Measurements from ENCODE around the gene DGUOK. TPM values are rescaled to one million over a fixed set of nuclear protein-coding genes. Genes with fewer than 3 reads are reported as not detected.
"Not testable (repeated sequence)": the region's sequence is repeated elsewhere in the genome, so short reads cannot be mapped to it uniquely, and the experiment has no call there.

Gene DGUOK
- total RNA-seq: 66.8 and 71.3 TPM in 2 replicates

DNA sequence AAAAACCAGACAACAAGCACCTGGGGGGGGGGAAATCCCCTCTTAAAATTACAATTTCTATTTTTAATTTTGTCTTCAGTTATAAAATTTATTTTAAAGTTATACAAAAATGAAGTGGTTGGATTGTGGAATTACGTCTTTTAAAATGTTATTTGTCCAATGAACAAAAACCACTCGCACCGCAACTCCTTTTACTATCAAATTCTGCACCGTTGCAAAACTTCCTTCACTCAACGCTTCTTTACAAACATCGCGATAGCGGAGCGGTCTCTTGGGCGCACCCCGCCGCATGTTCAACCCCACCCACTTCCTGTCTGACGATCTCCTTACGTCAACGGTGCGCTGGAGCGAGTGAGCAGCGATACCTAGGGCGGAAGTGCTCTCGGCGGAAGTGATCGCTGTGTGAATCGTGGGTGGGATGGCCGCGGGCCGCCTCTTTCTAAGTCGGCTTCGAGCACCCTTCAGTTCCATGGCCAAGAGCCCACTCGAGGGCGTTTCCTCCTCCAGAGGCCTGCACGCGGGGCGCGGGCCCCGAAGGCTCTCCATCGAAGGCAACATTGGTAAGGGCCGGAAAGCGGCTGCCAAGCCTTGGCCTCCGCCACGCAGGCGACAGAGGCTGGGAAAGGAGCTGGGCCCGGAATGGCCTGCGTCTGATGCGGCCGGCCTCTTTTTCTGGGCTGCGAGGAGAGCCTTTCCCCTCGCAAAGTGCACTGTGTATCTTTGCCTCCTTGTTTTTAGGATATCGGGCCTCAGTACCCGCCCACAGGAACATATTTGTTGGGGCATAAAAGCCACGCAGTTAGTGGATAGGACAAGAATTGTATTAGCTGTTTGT is at the start of gene DGUOK:
DGUOK (plus strand) TSS at position 388 of the 835 bp plus-strand sequence; CDS start at position 419, 31 bp downstream.
- no peaks in the 10 kb centered on the region for H3K27me3 ChIP-seq (ENCODE audit: control insufficient read depth, insufficient read depth, low read length)
- H3K36me3 ChIP-seq (ENCODE audit: control insufficient read depth, insufficient read depth, low read length): no peaks in the 10 kb centered on the region
- peak within 1 kb of the TSS; percentile 68 for H3K4me3 ChIP-seq (ENCODE audit: low read depth, low read length)
- TF ChIP-seq, protein P1, sequence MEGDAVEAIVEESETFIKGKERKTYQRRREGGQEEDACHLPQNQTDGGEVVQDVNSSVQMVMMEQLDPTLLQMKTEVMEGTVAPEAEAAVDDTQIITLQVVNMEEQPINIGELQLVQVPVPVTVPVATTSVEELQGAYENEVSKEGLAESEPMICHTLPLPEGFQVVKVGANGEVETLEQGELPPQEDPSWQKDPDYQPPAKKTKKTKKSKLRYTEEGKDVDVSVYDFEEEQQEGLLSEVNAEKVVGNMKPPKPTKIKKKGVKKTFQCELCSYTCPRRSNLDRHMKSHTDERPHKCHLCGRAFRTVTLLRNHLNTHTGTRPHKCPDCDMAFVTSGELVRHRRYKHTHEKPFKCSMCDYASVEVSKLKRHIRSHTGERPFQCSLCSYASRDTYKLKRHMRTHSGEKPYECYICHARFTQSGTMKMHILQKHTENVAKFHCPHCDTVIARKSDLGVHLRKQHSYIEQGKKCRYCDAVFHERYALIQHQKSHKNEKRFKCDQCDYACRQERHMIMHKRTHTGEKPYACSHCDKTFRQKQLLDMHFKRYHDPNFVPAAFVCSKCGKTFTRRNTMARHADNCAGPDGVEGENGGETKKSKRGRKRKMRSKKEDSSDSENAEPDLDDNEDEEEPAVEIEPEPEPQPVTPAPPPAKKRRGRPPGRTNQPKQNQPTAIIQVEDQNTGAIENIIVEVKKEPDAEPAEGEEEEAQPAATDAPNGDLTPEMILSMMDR (IDR thresholded peaks at IDR 0.05; ENCODE audit: insufficient read depth, low read length, poor library complexity, severe bottlenecking): no peak
- DNase-seq (ENCODE audit: low read depth): peak; percentile 97

DNA sequence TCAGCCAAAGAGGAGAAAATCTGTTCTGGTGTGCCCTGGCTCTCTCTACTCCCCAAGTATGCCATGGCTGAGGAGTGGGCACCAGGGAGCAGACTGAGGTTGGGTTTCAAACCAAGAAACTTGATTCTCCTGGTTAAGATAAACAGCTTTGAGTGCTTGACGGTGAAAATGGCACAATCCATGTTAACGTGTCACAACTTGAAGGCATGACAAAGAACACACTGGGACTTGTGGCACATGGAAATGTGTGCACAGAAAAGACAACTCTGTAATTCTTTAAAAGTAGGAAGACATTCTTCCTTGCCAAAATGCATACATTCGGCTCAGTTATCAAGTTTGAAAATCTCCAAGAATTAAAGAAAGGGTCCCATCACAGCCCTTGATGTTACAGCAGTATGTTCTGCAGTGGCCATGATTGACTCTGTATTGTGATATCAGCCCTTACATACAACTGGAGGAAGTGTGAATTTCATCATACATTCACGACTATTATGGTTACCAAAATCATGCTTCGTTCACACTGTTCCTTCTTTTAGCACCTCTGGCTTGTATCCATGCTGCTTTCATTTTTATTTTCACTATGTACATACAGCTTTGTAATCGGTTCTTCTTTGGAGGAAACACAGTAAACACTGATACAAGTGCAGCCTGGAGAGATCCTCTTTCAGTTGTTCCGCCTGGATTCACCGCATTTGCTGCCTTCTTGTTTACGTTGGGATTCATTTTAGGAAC is 49.4 kb upstream of the DGUOK start:
- H3K4me3 ChIP-seq (ENCODE audit: low read depth, low read length): no peak overlapping the region
- H3K36me3 ChIP-seq (ENCODE audit: control insufficient read depth, insufficient read depth, low read length): no peaks in the 10 kb centered on the region
- H3K27me3 ChIP-seq (ENCODE audit: control insufficient read depth, insufficient read depth, low read length): no peaks in the 10 kb centered on the region
- TF ChIP-seq, protein P1 (IDR thresholded peaks at IDR 0.05; ENCODE audit: insufficient read depth, low read length, poor library complexity, severe bottlenecking): no peak
- DNase-seq (ENCODE audit: low read depth): no peak

DNA sequence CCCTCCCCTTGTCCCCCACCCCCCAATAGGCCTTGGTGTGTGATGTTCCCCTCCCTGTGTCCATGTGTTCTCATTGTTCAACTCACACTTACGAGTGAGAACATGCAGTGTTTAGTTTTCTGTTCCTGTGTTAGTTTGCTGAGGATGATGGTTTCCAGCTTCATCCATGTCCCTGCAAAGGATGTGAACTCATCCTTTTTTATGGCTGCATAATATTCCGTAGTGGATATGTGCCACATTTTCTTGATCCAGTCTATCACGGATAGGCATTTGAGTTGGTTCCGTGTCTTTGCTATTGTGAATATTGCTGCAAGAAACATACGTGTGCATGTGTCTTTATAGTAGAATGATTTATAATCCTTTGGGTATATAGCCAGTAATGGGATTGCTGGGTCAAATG is 48.7 kb upstream of the DGUOK start:
- not testable (repeated sequence) for H3K27me3 ChIP-seq (ENCODE audit: control insufficient read depth, insufficient read depth, low read length); DNase-seq (ENCODE audit: low read depth); H3K4me3 ChIP-seq (ENCODE audit: low read depth, low read length); H3K36me3 ChIP-seq (ENCODE audit: control insufficient read depth, insufficient read depth, low read length)

DNA sequence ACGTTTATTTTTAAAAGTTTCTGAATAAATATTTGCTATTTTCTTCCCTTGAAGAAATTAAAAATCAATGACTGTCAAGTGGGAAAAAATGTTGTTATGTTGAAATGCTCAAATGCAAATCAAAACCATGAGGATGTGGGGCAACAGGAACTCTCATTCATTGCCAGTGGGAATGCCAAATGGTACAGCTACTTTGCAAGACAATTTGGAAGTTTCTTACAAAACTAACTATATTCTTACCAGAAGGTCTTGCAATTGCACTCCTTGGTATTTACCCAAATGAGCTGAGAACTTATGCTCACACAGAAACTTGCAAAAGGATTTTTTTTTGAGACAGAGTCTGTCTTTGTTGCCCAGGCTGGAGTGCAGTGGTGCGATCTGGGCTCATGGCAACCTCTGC is 41.3 kb upstream of the DGUOK start:
- DNase-seq (ENCODE audit: low read depth): no peak
- Histone ChIP-seq H3K27me3 (ENCODE audit: control insufficient read depth, insufficient read depth, low read length) (no peaks in the 10 kb centered on the region), H3K4me3 (ENCODE audit: low read depth, low read length) (no peak overlapping the region), H3K36me3 (ENCODE audit: control insufficient read depth, insufficient read depth, low read length) (no peaks in the 10 kb centered on the region)
- TF ChIP-seq, protein P1 (IDR thresholded peaks at IDR 0.05; ENCODE audit: insufficient read depth, low read length, poor library complexity, severe bottlenecking): no peak

DNA sequence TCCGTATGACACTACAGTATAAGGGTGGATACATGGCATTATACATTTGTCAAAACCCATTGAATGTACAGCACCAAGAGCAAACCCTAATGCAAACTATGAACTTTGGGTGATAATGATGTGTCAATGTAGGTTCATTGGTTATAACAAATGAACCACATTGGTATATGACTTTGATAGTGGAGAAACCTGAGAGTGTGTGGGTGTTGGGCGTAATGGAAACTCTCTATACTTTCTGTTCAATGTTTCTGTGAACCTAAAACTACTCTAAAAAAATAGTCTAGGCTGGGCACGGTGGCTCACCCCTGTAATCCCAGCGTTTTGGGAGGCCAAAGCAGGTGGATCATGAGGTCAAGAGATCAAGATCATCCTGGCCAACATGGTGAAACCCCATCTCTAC is 40.3 kb upstream of the DGUOK start:
- TF ChIP-seq, protein P1 (IDR thresholded peaks at IDR 0.05; ENCODE audit: insufficient read depth, low read length, poor library complexity, severe bottlenecking): no peak
- Histone ChIP-seq H3K36me3 (ENCODE audit: control insufficient read depth, insufficient read depth, low read length) (no peaks in the 10 kb centered on the region), H3K27me3 (ENCODE audit: control insufficient read depth, insufficient read depth, low read length) (no peaks in the 10 kb centered on the region), H3K4me3 (ENCODE audit: low read depth, low read length) (no peak overlapping the region)
- DNase-seq (ENCODE audit: low read depth): no peak

DNA sequence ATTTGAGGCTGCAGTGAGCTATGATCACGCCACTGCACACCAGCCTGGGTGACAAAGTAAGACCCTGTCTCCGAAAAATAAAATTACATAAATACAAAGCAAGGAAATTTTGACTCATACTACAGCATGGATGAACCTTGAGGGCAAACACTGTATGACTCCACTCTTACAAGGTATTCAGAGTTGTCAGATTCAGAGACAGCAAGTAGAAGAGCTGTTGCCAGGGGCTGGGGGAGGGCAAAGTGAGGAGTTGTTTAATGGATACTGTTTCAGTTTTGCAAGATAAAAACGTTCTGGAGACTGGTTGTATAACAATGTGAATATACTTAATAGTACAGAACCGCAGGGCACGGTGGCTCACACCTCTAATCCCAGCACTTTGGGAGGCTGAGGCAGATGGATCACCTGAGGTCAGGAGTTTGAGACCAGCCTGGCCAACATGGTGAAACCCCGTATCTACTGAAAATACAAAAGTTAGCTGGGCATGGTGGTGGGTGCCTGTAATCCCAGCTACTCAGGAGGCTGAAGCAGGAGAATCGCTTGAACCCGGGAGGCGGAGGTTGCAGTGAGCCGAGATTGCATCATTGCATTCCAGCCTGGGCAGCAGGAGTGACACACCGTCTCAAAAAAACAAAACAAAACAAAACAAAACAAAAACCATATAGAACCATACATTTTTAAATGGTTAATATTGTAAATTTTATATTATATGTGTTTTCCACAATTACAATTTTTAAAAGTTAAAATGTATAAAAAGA is 38.9 kb upstream of the DGUOK start:
- H3K27me3 ChIP-seq (ENCODE audit: control insufficient read depth, insufficient read depth, low read length); H3K4me3 ChIP-seq (ENCODE audit: low read depth, low read length); H3K36me3 ChIP-seq (ENCODE audit: control insufficient read depth, insufficient read depth, low read length); DNase-seq (ENCODE audit: low read depth): not testable (repeated sequence)

All from kidney epithelial cell (primary cell).